GM18520 (cell line): ENCODE measurements around the gene TENM3.

Experiments
- ATAC-seq: cut with Tn5 transposase; IDR thresholded peaks from one replicate; pipeline ENCODE4 v1.9.1; 2021; ENCODE audit not compliant: unreplicated experiment

Gene TENM3

GRCh38 chr4:182447767-182448280 is 204.6 kb downstream of the TENM3 start:
- ATAC-seq, result no peak

DNA sequence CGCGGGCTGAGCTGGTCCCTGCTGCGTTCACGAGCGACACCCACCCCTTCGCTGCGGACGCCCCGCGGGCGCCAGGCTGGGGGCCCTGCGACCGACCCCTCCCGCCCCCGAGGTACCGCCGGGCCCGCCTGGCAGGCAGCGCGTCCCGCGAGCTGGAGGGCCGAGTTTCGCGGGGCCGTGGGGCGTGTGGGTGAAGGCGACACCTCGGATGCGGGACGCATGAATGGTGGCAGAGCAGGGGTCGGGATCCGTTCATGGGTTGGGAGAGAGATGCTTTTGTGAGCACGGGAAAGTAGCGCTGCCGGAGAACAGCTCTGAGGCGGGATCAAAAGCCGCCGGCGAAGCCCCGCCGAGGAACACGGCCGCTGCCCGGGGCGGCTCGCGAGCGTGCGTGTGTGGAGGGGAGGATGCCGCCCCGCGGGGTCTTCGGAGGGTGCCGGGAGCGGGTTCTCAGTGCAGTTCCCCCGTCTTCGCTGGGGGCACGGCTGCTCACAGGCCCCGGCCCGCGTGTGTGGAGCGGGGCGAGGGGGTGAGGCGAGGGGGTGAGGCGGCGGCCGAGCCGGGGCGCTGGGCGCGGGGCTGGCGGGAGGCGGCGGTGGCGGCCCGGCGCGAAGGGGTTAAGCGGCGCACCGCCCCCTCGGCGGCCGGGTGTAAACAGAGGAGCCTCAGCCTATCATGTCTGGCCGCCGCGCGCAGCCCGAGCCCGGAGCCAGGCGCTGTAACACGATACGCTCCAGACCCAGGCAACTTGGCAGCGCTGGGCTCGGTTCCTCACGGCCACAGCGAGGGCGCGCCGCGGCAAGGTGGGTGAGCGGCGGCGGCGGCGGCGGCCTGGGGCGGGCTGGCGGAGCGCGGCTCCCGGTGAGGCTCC is 205.3 kb downstream of the TENM3 start:
- peak; percentile 60 for ATAC-seq

DNA sequence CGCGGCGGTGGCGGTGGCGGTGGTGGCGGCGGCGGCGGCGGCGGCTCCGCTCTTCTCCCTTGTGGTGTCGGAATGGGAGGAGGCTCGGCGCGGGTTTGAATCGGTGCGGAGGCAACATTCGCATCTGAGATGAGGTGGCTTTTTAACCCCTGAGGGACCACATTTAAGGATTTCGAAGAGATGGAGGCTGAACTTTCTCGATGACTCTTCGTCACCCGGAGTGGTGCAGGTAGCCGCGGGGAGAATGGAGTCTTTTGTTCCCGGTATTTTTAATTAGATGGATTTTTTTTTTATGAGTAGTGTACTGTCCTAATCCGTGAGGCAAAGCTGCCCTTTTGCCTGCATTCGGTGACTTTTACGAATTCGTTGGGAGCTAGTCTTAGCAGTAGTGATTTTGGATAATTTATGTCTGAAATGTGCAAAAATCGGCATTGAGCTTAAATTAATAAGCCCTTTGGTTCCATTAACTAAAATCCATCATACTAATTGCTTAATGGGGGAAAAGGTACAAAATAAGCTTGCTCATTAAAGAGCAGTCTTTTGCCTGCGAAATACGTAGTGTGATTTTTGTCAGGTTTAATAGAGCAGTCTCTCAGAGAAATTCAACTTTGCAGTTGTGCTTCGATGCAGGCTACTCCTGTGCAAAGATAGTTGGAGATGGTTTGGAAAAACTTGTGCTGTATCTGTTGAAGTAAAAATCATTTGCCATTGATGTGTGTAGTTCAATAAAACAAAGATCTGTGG is 206.2 kb downstream of the TENM3 start:
- ATAC-seq, result no peak

DNA sequence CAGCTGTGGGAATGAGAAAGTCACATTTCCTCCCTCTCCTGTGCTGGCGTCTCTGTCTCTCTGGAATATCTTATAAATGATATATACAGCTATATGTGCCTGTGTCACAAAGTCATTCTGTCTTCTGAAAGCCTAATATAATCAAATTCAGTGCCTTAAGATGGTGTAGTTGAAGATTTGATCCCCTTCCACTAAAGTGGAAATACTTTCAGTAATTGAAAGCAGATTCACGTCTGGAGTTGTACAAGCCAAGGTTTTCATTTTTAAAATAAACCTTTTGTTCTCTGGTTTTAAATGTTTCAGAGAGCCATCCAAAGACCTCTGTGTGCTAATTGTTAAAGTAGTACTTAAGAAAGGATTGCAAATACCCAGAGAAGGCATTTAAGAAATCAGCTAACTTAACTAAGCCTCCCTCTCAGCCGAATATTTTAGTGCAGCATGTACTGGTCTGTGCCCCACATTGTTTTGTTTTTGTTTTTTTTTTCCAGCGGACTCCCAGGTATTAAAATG is 206.8 kb downstream of the TENM3 start:
- no peak for ATAC-seq

DNA sequence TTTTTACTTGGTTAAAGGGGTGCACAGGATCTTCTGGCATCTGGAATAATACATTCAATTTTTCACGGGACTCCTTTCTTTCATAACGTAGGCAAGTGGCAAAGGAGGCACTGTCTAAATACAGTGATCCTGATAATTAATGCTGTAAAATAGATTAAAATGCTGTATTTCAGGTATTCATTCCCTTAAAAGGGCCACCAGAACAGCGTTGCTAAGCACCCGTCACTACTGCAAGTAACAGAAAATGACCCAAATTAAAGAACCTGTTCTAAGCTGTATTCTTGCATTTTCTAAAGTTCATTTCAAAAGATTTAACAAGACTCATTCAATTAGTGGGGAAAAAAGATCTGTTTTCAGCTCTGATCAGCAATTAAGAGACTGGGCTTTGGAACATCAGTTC is 208.2 kb downstream of the TENM3 start:
- no peak for ATAC-seq

- ATAC-seq, result no peak
Measured at GRCh38 chr4:182453830-182454229, 210.6 kb downstream of the TENM3 start.

GRCh38 chr4:182454440-182455013 is 211.3 kb downstream of the TENM3 start:
- no peak for ATAC-seq

DNA sequence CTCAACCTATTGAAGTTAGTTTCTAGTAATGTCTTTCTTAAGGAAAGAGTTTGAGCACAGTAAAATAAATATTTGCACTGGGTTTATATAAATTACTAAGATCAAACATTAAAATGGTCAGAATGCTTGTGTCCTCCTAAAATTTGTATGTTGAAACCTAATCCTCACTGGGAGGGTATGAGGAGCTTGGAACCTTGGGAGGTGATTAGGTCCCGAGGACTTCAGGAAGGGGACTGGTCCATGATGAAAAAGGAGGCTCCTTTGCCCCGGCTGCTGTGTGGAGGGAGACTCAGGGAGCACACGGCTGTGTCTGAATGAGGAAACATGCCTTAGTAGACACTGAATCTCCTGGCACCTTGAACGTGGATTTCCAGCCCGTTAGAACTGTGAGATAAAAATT is 221.9 kb downstream of the TENM3 start:
- no peak for ATAC-seq

DNA sequence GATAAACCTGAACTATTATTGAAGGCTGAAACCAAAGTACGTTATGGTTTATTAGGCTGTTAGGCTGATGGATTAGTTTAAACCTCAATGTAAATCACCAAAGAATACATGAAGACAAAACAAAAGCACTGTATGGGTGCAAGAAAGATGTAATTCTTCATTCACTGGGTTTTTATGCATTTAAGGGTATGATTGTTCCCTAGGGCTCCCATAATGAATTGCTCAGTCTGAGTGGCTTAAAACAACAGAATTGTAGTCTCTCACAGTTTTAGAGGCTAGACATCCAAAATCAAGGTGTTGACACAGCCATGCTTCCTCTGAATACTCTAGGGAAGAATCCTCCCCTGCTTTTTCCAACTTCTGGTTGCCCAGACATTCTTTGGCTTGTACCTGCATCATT is 222.8 kb downstream of the TENM3 start:
- no peak for ATAC-seq

GRCh38 chr4:182470215-182470614 is 227.0 kb downstream of the TENM3 start:
- ATAC-seq, result no peak

- ATAC-seq, result no peak
Measured at GRCh38 chr4:182475539-182475938, 232.3 kb downstream of the TENM3 start.

DNA sequence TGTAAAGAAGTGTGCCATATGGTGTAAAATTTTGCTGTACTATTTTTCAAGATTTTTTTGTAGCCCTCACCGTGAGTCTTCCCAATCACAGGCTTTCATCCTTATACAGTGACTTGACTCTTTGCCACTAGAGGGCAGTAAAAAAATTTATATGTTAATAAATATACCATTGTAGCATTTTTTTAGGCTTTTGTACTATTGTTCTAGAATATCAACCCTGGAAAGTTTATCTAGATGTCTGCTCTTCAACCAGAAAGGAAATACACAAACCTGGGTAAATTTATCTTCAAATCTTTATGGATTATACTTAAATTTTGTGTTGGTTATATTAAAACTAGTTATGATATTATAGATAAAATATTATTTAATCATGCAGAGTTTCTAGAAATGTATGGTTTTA is 235.3 kb downstream of the TENM3 start:
- ATAC-seq, result no peak

GRCh38 chr4:182483685-182484084 is 240.5 kb downstream of the TENM3 start:
- ATAC-seq, result no peak

DNA sequence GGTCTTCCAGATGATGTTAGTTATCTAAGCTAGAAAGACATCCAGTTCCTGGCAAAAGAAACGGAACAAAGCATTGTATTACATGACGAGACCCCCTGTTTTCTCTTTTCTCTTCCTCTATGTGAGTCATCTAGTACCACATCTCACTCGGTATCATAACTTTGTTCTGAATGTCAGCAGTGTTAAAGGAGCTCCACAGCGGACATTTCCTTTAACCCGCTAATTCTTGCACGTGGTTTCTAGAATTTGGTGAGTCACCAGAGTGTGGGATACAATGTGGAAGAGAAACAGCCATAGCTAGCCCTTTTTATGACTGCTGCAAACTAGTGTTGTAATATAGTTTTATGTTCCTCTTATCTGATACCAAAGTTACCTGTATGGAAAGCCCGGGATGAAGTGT is 243.7 kb downstream of the TENM3 start:
- no peak for ATAC-seq

DNA sequence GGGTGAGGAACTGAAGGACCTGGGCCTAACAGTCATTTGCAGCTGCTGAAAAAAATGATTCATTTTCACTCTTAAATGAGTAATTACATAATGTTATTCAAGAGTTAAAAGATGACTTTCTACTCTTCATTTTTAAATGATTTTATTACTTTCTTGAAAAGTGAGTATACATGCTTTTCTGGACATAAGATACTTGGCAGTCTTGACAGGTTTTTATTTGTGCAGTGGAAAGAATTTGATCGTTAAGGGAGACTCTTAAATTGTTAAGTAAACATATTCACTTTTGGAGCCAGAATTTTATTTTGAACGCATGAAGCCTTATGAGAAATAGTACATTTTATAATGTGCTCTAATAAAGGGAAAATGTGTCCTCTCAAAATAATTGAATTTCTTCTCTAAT is 245.7 kb downstream of the TENM3 start:
- ATAC-seq, result no peak

DNA sequence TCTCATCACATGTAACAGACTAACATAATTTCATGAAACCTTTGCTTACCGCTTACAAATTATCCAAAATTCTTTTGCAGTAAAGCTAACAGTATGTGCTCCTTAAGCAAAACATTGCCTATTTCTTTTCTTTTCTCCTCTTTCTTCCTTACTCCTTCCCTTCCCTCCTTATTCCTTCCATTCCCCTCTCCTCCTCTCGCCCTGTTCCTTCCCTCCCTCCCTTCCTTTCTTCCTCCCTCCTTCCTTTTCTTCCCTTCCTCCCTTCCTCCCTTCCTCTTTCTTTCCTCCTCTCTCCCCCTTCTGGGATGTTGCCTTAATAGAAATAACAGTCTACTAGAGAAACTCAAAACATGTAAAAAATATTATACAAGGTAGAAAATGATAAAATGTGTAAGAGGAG is 246.4 kb downstream of the TENM3 start:
- ATAC-seq, result no peak

DNA sequence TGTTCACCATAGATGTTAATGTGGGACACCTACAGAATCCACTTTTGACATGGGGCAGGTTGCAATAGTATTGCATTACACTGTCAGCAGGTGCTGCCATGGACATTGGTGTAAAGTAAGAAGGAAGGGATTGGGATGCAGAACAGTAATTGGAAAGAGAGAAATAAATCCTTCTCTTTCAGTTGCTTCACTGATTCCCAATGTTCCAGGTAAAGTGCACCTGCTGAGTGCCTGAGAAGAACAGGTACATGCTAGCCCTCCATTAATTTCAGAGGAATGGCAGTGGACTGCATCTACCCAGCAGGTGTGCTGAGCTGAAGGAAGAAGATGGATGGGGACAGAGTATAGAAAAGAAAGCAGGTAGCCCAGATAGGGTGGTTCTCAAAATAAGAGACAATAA is 248.5 kb downstream of the TENM3 start:
- no peak for ATAC-seq

DNA sequence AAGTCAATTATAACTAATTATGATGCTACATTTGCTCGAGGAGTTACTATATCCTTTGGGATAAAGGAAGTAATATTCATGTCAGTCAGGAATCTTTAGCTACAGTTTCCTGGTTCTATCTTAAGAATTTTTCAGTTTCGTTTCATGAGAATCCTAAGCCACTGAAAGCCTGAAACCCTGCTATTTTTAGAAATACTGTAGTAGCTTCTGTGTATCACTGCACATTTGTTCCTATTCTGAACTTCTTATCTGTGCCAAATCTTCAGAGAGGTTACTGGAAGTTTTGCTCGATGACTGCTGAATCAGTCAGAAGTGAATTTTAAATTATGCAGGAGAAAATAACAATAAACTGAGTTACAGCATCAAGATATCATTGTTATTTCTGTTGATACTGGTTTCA is 249.2 kb downstream of the TENM3 start:
- ATAC-seq, result no peak

DNA sequence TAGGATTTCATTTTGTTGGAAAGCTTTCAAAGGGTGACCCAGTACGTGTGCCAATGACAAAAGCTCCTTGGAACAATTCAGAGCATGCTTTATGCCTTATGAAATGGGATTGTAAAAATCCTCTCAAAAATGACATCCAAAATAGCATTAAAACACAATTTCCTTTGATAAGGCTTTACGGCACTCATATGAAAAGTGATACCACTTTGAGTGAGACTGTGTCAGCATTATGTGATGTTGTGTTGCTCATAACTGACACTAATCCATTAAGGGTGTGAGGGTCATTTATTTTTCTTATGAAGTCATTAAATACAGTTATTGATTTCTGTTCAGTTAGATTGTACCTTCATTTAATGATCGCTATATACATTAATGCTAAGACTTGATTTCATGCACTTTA is 250.2 kb downstream of the TENM3 start:
- ATAC-seq, result no peak

DNA sequence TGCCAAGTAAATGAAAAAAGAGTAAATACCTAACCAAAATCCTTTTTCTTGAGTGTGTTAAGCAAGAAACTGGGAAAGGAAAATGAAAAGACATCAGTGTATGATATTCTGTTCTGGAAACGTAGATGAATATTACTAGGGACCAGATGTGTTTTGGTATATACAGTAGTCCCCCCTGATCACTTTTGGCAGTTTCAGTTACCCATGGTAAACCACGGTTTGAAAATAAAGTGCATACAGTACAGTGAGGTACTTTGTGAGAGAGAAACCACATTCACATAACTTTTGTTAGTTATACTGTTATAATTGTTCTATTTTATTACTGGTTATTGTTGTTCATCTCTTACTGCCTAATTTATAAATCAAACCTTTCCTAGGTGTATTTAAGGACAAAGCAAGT is 250.9 kb downstream of the TENM3 start:
- peak; percentile 39 for ATAC-seq

DNA sequence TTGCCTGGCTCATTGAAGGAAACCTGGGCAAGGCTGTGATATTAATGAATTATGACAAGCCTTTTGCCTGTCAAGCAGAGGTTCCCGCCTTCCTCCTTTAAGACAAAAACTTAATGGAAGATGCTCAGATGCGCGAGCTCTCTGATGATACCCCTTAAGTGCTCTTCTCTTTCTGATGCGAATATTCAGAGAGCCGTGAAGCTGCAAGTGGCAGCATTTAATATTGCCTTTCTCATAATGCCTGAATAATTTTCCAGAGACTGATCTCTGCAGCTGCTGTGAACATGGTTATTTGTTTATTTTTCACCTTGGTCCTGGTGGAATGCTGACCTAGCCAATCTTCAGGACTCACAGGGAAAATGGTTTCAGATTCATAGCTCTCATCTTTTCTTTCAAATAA is 251.8 kb downstream of the TENM3 start:
- ATAC-seq, result no peak
